GM12878 (cell line): ENCODE data around the gene UQCC2. TPM values are rescaled to one million over a fixed set of nuclear protein-coding genes. Genes with fewer than 3 reads are reported as not detected.

ENCODE experiments used
- ATAC-seq: fragments of 200-7000 bp; cut with Tn5 transposase; 3 replicates; pipeline ENCODE4 v1.9.1; 2020; ENCODE audit warnings: mild to moderate bottlenecking, moderate library complexity
- BruUV-seq: library from RNA; stranded (reverse); fragments of 400-500 nt; replicated peaks from 2 replicates; lab custom pipeline; 2021; lab: Mats Ljungman, UMichigan
- CTCF ChIA-PET: fragments of 300-600 bp; sonication (Branson Sonifier 250); formaldehyde crosslinking; extraction: SDS; loops from one replicate; lab custom pipeline; 2021; ENCODE audit warnings: inconsistent platforms; lab: Yijun Ruan, JAX
- POLR2A ChIA-PET: fragments of 350-600 bp; formaldehyde crosslinking; extraction: SDS; loops from one replicate; lab custom pipeline; 2021; ENCODE audit warnings: inconsistent platforms; lab: Charles Lee
- RAD21 ChIA-PET: fragments of 300-600 bp; sonication (Branson Sonifier 250); formaldehyde crosslinking; loops from one replicate; lab custom pipeline; 2023; ENCODE audit warnings: antibody characterized with exemption; ENCODE audit not compliant: unreplicated experiment; lab: Charles Lee
- SMC1A ChIA-PET: fragments of 300-600 bp; sonication (Branson Sonifier 250); formaldehyde crosslinking; loops from one replicate; lab custom pipeline; 2023; ENCODE audit not compliant: unreplicated experiment, uncharacterized antibody; lab: Charles Lee
- DNase-seq: peaks from one replicate; pipeline ENCODE4 v3.0.0-alpha.2; 2011; ENCODE audit warnings: low read depth, low spot score
- FAIRE-seq: peaks from 3 replicates; lab custom pipeline; 2011; peaks lifted over from hg19 to GRCh38; lab: Jason Lieb, UNC
- H2AFZ ChIP-seq: 2 replicates; pipeline ENCODE4 v1.6.0; 2011; ENCODE audit warnings: low read depth, low read length, control low read depth; ENCODE audit not compliant: control insufficient read depth
- H3K27ac ChIP-seq: 2 replicates; pipeline ENCODE4 v1.5.1; 2011; ENCODE audit warnings: control low read depth; ENCODE audit not compliant: control insufficient read depth, insufficient read depth
- H3K27me3 ChIP-seq, 2 experiments: replicated peaks in 1 of 2; 2 replicates each; pipeline versions ENCODE4 v1.6.0 to v1.6.1; 2011; ENCODE audit warnings: low read length in 1 of 2; ENCODE audit not compliant: control insufficient read depth in 2 of 2, insufficient read depth in 2 of 2
- H3K36me3 ChIP-seq, 2 experiments: 2 replicates each; pipeline ENCODE4 v1.5.1; 2011; ENCODE audit warnings: low read length in 1 of 2; ENCODE audit not compliant: control insufficient read depth in 2 of 2, insufficient read depth in 2 of 2
- H3K4me1 ChIP-seq: 2 replicates; pipeline ENCODE4 v1.6.1; 2011; ENCODE audit warnings: mild to moderate bottlenecking, low read length, moderate library complexity, mixed read lengths; ENCODE audit not compliant: control insufficient read depth, insufficient read depth
- H3K4me2 ChIP-seq: 2 replicates; pipeline ENCODE4 v1.6.0; 2011; ENCODE audit warnings: control low read depth; ENCODE audit not compliant: control insufficient read depth, insufficient read depth
- H3K4me3 ChIP-seq: fragments of 200-600 bp; sonication (generic); 2 replicates; pipeline ENCODE4 v1.5.1; 2016
- H3K79me2 ChIP-seq: 2 replicates; pipeline ENCODE4 v1.6.0; 2011; ENCODE audit warnings: low read length; ENCODE audit not compliant: control insufficient read depth, insufficient read depth
- H3K9ac ChIP-seq: 2 replicates; pipeline ENCODE4 v1.8.0; 2011; ENCODE audit warnings: low read length, control low read depth, mixed read lengths; ENCODE audit not compliant: control insufficient read depth, insufficient read depth
- H3K9me3 ChIP-seq: replicated peaks from 3 replicates; pipeline ENCODE4 v1.5.1; 2011; ENCODE audit warnings: mild to moderate bottlenecking, low read length; ENCODE audit not compliant: control insufficient read depth, insufficient read depth
- H4K20me1 ChIP-seq: 2 replicates; pipeline ENCODE4 v1.6.0; 2011; ENCODE audit not compliant: control insufficient read depth, insufficient read depth
- BMI1 ChIP-seq: fragments of 450-650 bp; IDR thresholded peaks from 2 replicates; pipeline ENCODE4 v1.6.1; 2016; ENCODE audit warnings: mild to moderate bottlenecking, moderate library complexity, borderline replicate concordance
- CHD1 ChIP-seq: IDR thresholded peaks from 2 replicates; pipeline ENCODE4 v1.6.1; 2012; ENCODE audit warnings: low read depth, low read length, improper control_type of control experiment
- CHD4 ChIP-seq: fragments of 200-600 bp; sonication (generic); IDR thresholded peaks from 2 replicates; pipeline ENCODE4 v1.6.1; 2016; ENCODE audit warnings: mild to moderate bottlenecking
- DPF2 ChIP-seq: fragments of 450-650 bp; IDR thresholded peaks from 2 replicates; pipeline ENCODE4 v1.6.1; 2017; ENCODE audit warnings: mild to moderate bottlenecking
- EGR1 ChIP-seq, 2 experiments: IDR thresholded peaks; 1 replicate in 1 of 2; 2 replicates in 1 of 2; pipeline ENCODE4 v1.6.1; 2011 to 2012; ENCODE audit warnings: low read depth in 2 of 2, low read length in 2 of 2, borderline replicate concordance in 1 of 2, mild to moderate bottlenecking in 1 of 2, moderate library complexity in 1 of 2
- MAX ChIP-seq: IDR thresholded peaks from 2 replicates; pipeline ENCODE4 v1.6.1; 2012; ENCODE audit warnings: low read depth, low read length, improper control_type of control experiment
- MYB ChIP-seq: fragments of 150-350 bp; IDR thresholded peaks from 2 replicates; pipeline ENCODE4 v1.6.1; 2014; ENCODE audit warnings: mild to moderate bottlenecking, low read depth, low read length, borderline replicate concordance
- SMAD1 ChIP-seq: fragments of 450-650 bp; IDR thresholded peaks from 2 replicates; pipeline ENCODE4 v1.6.1; 2018; ENCODE audit warnings: mild to moderate bottlenecking, low read depth; ENCODE audit not compliant: partially characterized antibody
- SREBF2 ChIP-seq: IDR thresholded peaks from 2 replicates; pipeline ENCODE4 v1.6.1; 2012; ENCODE audit warnings: mild to moderate bottlenecking, low read length
- WRNIP1 ChIP-seq: IDR thresholded peaks from 2 replicates; pipeline ENCODE4 v1.6.1; 2011; ENCODE audit warnings: low read depth, low read length, improper control_type of control experiment, borderline replicate concordance
- ZNF622 ChIP-seq: fragments of 450-650 bp; IDR thresholded peaks from 2 replicates; pipeline ENCODE4 v1.6.1; 2017; ENCODE audit warnings: mild to moderate bottlenecking, inconsistent platforms
- WGBS: methylation state at CpG from one replicate; pipeline ENCODE4 v1.1.6; 2016; ENCODE audit warnings: low lambda C conversion rate; ENCODE audit not compliant: insufficient replicate concordance, insufficient coverage; ENCODE audit errors: missing lambda C conversion rate; 5-methylcytosine and 5-hydroxymethylcytosine counted together
- in situ Hi-C: fragments of 300-500 bp; cut with MboI; formaldehyde crosslinking; loops from 9 replicates; pipeline ENCODE4 v1.14.3; 2018; ENCODE audit warnings: mixed read lengths
- intact Hi-C: fragments of 100-400 bp; cut with micrococcal nuclease; formaldehyde crosslinking; loops from one replicate; pipeline ENCODE4 v1.14.2; 2022; ENCODE audit not compliant: unreplicated experiment
- polyA plus RNA-seq, 11 experiments: library from polyadenylated mRNA; depleted of rRNA in 4 of 11; unstranded in 6 of 11; stranded (reverse) in 5 of 11; fragments of >200 nt; fragmentation: Nextera tagmentation in 4 of 11; fragmentation: Illumina TruSeq in 1 of 11; extraction: Ambion mirVana in 4 of 11; extraction: Trizol in 1 of 11; gene quantifications; 1 replicate in 1 of 11; 2 replicates in 10 of 11; pipeline versions ENCODE4 v1.2.1 to v1.2.3, GENCODE V29; 2011 to 2016; ENCODE audit warnings: inconsistent platforms in 2 of 11, missing spikeins in 2 of 11, low read depth in 1 of 11
- total RNA-seq, 4 experiments: library from RNA; depleted of rRNA in 3 of 4; stranded (reverse); fragments of >200 nt in 3 of 4; fragmentation: Illumina TruSeq in 1 of 4; extraction: Trizol in 1 of 4; gene quantifications; 2 replicates each; pipeline versions ENCODE4 v1.2.1 to v1.2.3, GENCODE V29; 2013 to 2021
- TF ChIP-seq, protein P1 (sequence below): IDR thresholded peaks from 2 replicates; pipeline ENCODE4 v1.6.1; 2011; ENCODE audit warnings: low read depth, mild to moderate bottlenecking, low read length, moderate library complexity, borderline replicate concordance; ENCODE audit errors: extremely low read depth
- TF ChIP-seq, protein P2 (sequence below): fragments of 450-650 bp; IDR thresholded peaks from 2 replicates; pipeline ENCODE4 v1.6.1; 2017; ENCODE audit warnings: mild to moderate bottlenecking

The UQCC2 gene
- total and polyA plus RNA-seq, 10 of the 15 experiments (the other 5 are each of a cell fraction or from before 2014, with no cell fraction given), result 40.6 to 478 (median 71.2) TPM

DNA sequence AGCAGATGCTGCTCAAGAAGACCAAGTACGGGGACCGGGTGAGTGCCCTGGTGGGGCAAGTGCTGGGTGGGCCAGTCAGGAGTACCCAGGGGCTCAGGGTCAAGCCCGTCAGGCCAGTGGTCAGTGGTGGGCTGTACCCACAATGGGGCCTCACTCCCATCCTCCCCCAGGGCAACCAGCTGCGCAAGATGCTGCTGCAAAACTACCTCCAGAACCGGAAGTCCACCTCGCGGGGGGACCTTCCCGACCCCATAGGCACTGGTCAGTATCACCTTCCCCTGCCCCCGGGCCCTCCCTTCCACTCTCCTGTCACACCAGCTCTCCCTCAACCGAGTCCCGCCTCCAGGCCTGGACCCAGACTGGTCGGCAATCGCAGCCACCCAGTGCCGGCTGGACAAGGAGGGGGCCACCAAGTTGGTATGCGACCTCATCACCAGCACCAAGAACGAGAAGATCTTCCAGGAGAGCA is 27.0 kb downstream of the UQCC2 start:
- no peak overlapping the region for H3K4me3 ChIP-seq
- ChIA-PET CTCF (no interaction called here), POLR2A (no interaction called here), RAD21 (interaction anchor here (0.6 kb wide), 1 partner anchor 251 kb away, joined by 5 read pairs; no protein-coding TSS in a partner anchor), SMC1A (no interaction called here)
- FAIRE-seq (no peak), DNase-seq (no peak), ATAC-seq (no peak)
- H3K27ac ChIP-seq, result no peak overlapping the region
- BruUV-seq, result no TSS peak
- no peaks in the 10 kb centered on the region for H3K27me3 ChIP-seq
- WGBS, result 98% methylated on average over 13 of the region's 16 CpGs
- TF ChIP-seq, protein P1, sequence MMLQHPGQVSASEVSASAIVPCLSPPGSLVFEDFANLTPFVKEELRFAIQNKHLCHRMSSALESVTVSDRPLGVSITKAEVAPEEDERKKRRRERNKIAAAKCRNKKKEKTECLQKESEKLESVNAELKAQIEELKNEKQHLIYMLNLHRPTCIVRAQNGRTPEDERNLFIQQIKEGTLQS, result no peak
- TF ChIP-seq, protein P2, sequence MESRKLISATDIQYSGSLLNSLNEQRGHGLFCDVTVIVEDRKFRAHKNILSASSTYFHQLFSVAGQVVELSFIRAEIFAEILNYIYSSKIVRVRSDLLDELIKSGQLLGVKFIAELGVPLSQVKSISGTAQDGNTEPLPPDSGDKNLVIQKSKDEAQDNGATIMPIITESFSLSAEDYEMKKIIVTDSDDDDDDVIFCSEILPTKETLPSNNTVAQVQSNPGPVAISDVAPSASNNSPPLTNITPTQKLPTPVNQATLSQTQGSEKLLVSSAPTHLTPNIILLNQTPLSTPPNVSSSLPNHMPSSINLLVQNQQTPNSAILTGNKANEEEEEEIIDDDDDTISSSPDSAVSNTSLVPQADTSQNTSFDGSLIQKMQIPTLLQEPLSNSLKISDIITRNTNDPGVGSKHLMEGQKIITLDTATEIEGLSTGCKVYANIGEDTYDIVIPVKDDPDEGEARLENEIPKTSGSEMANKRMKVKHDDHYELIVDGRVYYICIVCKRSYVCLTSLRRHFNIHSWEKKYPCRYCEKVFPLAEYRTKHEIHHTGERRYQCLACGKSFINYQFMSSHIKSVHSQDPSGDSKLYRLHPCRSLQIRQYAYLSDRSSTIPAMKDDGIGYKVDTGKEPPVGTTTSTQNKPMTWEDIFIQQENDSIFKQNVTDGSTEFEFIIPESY, result no peak
- TF ChIP-seq BMI1 (no peak), MYB (no peak), WRNIP1 (no peak), SMAD1 (no peak), ZNF622 (no peak), CHD1 (no peak), MAX (no peak), EGR1 (IDR thresholded peaks at IDR 0.05; ENCODE audit: borderline replicate concordance in 1 of 2, low read depth in 2 of 2, low read length in 2 of 2) (no peak), SREBF2 (no peak), CHD4 (no peak), DPF2 (no peak)
- H4K20me1 ChIP-seq, result no peaks in the 10 kb centered on the region
- intact Hi-C loops (no loop called here), in situ Hi-C loops (no loop called here)
- peaks cover 7 to 57% of the 10 kb centered on the region in 2 experiments; a peak in 3 of 4 replicates for H3K36me3 ChIP-seq
- no peaks in the 10 kb centered on the region for H3K9me3 ChIP-seq
- H2AFZ ChIP-seq, result no peak overlapping the region
- H3K4me2 ChIP-seq, result no peak overlapping the region
- no peaks in the 10 kb centered on the region for H3K79me2 ChIP-seq
- no peaks in the 10 kb centered on the region for H3K4me1 ChIP-seq
- no peak overlapping the region for H3K9ac ChIP-seq
